GM19193 (cell line): Measurements from ENCODE around the gene LEMD1.

ENCODE experiments used
- POLR2A ChIP-seq: IDR thresholded peaks from 4 replicates; pipeline ENCODE4 v1.6.1; 2011; ENCODE audit not compliant: insufficient read depth, insufficient read length; ENCODE audit errors: extremely low read depth

The LEMD1 gene, protein sequence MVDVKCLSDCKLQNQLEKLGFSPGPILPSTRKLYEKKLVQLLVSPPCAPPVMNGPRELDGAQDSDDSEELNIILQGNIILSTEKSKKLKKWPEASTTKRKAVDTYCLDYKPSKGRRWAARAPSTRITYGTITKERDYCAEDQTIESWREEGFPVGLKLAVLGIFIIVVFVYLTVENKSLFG

DNA sequence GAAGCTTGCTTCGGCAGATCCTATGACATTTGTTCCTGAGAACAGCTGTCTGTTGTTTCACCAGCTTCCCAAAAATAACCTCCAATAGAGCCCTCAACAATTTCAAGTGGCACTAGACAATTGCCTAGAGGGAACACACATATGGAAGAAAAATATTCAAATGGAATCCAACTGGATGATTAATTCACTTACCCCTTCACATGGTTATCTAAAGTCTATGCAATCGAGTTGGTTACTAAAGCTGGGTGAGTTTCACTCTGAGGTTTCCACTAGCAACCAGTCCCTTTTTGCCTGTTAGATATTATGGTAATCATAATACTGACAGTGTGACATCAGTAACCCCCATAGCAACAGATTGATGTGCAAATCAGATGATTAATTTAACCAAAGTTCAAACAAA lies at the start of gene LEMD1:
Gene LEMD1 (minus strand): TSS at position 259 of the 400 bp plus-strand sequence. CDS start 1,520 bp downstream, outside the sequence.
- TF ChIP-seq POLR2A: no peak

DNA sequence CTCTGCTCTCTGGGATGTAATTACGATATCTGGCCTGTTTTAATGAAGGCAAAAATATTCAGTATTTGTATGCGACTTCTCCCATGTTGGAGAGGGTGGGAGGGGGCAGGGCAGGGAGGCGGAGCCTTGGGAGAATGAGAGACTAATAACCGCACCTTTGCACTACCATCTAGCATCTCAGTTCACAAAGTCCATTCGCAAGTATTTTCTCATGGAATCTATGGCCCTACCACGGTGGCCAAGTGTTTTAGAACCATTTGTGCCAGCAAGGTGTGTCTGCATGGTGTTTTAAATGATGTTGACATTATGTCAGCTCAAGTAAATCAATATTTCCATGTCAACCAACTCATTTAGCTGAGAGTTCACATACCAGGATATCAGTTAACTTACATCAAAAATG lies 48.3 kb upstream of the LEMD1 start:
- no peak for TF ChIP-seq POLR2A

DNA sequence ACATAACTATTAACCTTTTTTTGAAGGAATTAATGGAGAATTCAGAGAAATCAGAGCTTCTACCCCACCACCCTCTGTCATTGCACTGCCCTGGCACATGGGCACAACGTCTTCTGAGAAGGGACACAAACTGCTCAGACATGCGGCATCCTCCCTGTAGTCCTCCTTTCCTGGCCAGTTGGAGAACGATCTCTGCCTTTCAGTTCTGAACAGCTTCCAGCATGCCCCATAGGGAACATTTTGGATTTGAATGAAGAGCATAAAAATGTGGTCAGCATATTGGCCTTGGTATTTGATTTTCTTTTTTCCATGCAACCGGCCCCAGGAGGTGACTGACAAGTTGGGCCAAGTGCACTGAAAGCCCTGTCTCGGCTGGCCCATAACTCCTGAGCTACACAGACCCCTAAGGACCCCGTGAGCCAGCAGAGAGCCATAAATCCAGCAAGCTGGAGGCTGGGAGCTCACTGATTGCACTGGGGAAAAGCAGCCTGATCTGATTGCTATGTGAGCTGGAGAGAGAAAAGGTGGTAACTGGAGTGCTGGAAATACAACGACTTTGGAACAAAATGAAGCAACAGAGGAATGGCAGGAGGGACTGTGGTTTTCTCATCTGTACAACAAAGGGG lies 44.9 kb upstream of the LEMD1 start:
- TF ChIP-seq POLR2A: no peak

- no peak for TF ChIP-seq POLR2A
These were observed 43.5 kb upstream of the LEMD1 start for GRCh38 chr1:205465392-205465791.

GRCh38 chr1:205458777-205459566 lies 37.1 kb upstream of the LEMD1 start:
- TF ChIP-seq POLR2A: no peak

DNA sequence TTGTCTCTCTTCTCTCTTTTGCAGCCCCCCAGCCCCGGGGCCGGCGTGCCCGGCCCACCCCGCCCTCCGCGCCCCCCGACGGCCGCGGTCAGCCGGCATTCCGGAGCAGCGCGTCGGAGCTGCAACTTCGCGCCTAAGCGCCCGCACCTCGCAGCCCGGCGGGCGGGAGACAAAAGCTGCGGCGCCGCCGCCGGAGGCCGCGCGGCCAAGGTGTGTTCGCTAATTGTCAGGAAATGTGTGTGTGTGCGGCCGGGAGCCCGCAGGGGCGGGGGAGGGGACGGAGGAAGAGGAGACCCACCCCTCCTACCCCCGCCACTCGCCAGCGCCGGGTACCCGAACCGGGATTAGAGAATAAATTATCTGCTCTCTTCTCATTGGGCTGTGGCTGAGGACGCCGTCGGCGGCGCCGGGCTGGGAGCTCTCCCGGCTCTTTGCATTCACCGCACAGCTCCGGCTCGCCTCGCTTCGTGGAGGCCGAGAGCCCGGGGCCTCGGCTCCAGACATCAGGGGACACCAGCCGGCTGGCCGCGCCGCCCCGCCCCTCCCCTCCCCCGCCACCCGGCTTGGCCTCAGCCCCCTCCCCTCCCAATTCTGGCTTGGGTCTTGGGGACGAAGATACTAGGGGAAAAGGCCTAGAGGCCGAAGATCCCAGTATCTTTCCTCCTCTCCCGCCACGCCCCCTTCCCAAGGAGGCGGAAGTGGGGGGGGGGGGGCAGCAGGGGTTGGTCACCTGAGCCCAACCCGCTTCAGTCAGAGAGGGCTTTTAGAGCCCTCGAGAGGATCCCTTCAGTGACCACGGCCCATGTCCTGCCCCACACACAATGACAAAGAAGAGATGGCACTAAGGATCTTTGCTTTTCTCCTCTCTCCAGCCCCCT lies 35.3 kb upstream of the LEMD1 start:
- TF ChIP-seq POLR2A: no peak

GRCh38 chr1:205456383-205456867 lies 34.6 kb upstream of the LEMD1 start:
- no peak for TF ChIP-seq POLR2A

GRCh38 chr1:205455581-205456382 lies 33.9 kb upstream of the LEMD1 start, which contains the start of gene BLACAT1:
BLACAT1 (minus strand) TSS chr1:205456045.
- TF ChIP-seq POLR2A: no peak

DNA sequence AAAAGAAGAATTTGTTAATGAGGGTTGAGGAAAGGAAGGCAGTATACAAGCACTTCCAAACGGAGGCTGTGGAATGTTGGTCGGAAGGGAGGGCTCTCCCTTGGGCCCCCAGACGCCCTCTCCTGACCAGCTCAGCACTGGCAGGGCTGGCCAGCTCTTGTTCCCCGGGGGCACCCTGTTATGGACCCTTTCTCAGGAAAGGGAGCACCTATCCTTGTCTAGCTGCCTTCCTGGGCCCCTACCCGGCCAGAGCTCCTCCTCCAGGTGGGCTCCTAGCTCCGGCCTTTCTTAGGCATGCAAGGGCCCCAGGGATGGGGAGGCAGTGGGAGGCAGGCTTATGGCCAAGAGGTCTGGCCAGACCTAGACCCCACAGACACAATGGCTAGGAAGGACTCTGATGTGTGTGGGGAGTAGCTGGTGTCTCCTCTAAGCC lies 33.1 kb upstream of the LEMD1 start:
- TF ChIP-seq POLR2A: no peak

DNA sequence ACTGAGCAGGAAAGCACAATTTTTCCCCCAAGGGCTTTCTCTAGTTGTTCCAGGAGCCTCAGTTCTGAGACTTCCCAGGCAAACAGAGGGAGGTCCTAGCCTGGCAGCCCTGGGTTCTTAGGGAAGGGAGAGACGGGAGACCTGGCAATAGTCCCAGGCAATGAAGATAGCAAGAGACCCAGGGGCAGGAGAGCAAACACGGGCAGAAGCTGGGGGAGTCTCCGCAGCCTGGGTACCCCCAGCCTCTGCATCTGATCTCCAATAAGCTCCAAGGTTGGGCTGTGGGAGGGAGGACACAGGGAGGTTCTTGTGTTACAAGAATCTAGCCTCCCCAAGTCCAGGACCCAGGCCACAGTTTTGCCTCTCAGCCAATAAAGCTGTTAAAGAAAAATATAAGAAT lies 31.6 kb upstream of the LEMD1 start:
- TF ChIP-seq POLR2A: no peak

GRCh38 chr1:205452933-205453332 lies 31.1 kb upstream of the LEMD1 start:
- no peak for TF ChIP-seq POLR2A

DNA sequence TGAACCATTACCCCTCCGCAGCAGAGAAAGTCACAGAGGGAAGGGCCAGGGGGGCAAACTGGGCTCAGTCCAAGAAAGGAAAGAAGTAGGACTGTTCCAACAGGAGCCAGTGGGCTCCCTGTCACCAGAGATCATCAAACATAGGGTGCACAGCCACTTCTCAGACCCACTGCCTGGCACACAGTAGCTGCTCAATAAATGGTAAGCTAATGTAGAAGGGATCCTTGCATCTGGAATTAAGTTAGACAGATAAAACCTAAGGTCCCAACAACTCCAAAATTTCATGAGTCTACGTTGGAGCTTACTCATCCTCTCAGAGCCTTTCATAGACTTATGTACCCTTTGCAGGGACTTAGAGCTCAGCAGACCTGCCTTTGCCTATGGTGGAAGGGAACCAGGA lies 30.5 kb upstream of the LEMD1 start:
- TF ChIP-seq POLR2A: no peak

GRCh38 chr1:205451759-205452164 lies 29.9 kb upstream of the LEMD1 start:
- TF ChIP-seq POLR2A: no peak

DNA sequence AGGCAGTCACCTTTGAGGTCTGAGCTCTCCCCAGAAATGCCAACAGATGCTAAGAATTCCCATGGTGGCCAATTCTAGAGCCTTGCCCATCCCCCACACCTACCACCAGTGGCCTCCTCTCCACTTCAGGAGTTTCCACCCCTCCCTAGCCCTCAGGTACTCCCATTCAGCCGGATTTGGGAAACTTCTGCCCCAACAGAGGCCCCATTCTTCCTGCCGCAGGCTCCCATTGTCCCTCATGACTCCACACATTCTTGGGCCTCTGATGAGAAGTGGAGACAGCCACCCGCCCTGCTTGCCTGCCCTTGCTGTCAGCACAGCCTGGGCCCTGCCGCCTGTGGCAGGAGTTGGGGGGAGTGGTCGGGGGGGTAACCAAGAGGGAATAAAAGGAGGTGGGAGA lies 29.3 kb upstream of the LEMD1 start:
- TF ChIP-seq POLR2A: no peak

- TF ChIP-seq POLR2A: no peak
These were observed 28.6 kb upstream of the LEMD1 start for GRCh38 chr1:205450448-205450847.
